GM18499 (cell line): Measurements from ENCODE around the gene ZNF678.
"Not testable (repeated sequence)": the region's sequence is repeated elsewhere in the genome, so short reads cannot be mapped to it uniquely, and the experiment has no call there.

Source experiments
- ATAC-seq: cut with Tn5 transposase; IDR thresholded peaks from one replicate; pipeline ENCODE4 v1.9.1; 2021; ENCODE audit warnings: moderate number of reproducible peaks; ENCODE audit not compliant: insufficient read depth, unreplicated experiment

The ZNF678 gene

DNA sequence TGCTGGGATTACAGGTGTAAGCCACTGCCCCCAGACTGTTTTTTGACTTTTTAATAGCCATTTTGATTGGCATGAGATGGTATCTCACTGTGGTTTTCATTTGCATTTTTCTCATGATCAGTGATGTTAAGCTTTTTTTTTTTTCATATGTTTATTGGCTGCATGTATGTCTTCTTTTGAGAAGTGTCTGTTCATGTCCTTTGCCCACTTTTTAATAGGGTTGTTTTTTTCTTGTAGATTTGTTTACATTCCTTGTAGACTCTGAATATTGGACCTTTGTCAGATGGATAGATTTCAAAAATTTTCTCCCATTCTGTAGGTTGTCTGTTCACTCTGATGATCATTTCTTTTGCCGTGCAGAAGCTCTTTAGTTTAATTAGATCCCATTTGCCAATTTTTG lies 25.4 kb downstream of the ZNF678 start:
- not testable (repeated sequence) for ATAC-seq

- ATAC-seq = not testable (repeated sequence)
Measured at GRCh38 chr1:227589777-227590176, 26.4 kb downstream of the ZNF678 start.

DNA sequence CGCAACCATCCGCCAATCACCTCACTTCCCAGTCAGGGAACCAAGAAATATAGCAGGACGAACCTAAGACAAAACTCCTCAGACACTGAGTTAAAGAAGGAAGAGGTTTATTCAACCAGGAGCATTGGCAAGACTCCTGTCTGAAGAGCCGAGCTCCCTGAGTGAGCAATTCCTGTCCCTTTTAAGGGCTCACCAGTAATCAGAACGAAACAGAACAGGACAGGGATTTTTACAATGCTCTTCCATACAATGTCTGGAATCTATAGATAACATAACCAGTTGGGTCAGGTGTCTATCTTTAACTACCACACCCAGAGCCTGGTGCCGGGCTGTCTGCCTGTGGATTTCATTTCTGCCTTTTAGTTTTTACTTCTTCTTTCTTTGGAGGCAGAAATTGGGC lies 32.9 kb downstream of the ZNF678 start:
- ATAC-seq = not testable (repeated sequence)

GRCh38 chr1:227603327-227603726 lies 40.0 kb downstream of the ZNF678 start:
- no peak for ATAC-seq

DNA sequence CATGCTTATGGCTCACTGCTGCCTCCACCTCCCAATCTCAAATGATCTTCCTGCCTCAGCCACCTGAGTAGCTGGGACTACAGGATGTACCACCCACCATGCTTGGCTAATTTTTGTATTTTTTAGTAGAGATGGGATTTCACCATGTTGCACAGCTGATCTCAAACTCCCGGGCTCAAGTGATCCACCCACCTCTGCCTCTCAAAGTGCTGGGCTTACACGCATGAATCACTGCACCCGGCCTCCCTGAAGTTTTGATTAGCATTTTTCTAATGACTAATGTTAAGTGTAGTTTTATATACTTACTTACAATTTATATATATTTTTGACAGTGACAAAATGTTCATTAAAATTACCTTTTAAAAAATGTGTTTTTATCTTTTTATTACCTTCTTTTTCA lies 41.1 kb downstream of the ZNF678 start:
- no peak for ATAC-seq

- not testable (repeated sequence) for ATAC-seq
Measured at GRCh38 chr1:227606271-227606670, 42.9 kb downstream of the ZNF678 start.

DNA sequence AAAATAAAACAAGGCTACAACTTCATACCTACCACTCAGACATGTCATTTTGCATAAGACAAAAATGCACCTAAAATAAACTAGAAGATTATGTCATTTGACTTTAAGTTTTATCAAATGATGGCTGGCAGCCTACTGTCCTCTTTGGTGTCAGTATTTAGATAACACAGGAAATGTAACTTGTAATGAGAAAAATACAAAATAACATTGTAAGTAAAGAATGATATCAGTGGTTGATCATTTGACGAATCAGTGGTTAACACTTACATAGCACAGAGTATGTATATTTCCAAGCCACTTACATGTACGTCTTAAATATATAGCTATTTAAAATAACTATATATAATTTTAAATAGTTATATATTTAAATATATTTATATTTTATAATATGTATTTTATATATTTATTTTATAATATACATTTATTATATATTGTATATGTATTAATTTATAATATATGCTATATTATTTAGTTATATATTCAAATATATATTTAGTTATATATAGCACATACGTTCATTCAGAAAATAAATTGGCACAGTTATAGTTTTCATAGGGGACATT lies 44.1 kb downstream of the ZNF678 start:
- no peak for ATAC-seq

DNA sequence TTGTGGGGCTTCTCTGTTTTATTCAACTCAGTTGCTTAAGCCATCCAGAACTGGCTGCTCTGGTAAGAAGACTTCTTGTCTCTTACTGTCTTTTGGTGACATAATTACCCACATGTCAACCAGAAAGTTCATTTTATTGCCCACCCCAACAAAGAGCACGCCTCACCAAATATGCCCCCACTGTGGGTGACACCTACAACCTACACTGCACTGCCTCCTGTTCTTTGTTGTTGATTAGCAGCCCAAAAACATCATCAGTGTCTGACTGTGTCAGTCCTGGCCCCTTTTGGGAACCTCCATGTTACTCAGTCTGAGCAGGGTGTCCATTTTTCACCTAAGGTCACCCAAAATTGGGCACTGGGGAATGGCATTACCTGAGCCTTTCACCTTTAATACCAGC lies 49.3 kb downstream of the ZNF678 start:
- no peak for ATAC-seq

GRCh38 chr1:227613526-227613925 lies 50.2 kb downstream of the ZNF678 start:
- ATAC-seq = no peak

DNA sequence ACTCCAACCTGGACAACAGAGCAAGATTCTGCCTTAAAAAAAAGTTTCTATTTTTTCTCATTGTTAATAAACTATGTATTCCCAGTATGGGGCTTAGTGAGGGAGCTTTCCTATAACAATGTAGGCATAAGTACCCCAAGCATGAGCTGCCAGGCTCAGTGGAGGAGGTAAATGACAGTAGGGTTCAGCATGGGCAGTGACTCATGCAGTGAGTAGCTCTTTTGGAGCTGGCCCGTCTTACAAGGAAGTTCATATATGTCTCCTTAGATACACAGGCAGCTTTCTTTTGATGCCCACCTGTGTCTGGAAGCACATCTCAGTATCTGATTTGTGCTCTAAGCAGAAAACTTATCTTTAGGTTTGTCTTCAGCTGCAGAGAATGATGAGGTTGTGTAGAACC lies 57.9 kb downstream of the ZNF678 start:
- no peak for ATAC-seq

DNA sequence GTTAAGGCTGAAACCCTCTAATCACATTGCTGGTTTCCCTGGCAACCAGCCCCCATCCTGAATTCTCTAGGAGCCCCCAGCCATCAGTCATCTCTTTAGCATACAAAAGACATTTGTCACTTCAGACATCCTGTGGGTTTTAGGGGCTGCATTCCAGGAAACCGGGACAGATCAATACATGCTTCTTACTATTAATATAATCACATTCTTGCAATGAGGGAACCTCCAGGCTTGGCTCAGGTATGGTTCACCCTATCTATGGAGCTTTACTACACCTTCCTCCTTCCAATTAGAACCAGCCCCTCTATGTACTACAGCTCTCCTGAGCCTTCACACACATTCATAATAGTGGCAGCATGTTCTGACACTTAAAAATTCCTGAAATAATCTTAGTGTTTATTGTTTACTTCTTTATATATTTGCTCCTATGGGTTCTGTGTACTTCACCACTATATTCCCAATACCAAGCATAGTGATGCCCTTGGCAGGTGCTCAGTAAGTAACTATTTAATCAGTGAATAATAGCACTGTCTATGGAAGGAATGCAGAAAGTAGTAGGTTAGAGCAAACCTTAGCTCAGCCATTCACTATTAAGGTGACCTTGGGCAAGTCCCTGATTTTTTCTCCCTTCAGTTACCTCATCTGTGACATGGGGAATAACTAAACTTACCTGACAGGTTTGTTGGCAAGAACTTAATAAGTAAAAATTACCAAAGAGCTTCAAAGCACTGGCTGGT lies 59.6 kb downstream of the ZNF678 start:
- ATAC-seq = no peak

DNA sequence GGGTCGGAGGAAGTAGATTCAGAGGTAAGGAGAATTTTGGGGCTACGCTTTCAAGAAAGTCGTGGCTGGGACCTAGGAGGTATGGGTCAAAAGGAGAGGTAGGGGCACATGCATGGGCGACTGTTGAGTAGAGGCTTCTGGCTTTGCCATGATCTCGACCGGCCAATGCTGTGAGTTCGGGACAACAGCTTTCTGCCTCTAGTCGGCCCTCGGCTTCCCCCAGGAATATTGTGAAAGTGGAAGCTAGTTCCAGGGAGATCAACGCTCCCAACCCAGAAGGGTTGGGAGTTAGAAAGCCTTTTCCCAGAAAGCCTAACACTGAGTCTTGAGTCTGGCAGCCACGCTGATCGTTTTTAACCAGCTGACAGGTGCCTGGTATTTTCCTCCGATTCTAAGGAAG lies 69.0 kb downstream of the ZNF678 start:
- ATAC-seq = no peak

- ATAC-seq = no peak
Measured at GRCh38 chr1:227635596-227635995, 72.2 kb downstream of the ZNF678 start.

- no peak for ATAC-seq
Measured at GRCh38 chr1:227654431-227654830, 91.1 kb downstream of the ZNF678 start.

DNA sequence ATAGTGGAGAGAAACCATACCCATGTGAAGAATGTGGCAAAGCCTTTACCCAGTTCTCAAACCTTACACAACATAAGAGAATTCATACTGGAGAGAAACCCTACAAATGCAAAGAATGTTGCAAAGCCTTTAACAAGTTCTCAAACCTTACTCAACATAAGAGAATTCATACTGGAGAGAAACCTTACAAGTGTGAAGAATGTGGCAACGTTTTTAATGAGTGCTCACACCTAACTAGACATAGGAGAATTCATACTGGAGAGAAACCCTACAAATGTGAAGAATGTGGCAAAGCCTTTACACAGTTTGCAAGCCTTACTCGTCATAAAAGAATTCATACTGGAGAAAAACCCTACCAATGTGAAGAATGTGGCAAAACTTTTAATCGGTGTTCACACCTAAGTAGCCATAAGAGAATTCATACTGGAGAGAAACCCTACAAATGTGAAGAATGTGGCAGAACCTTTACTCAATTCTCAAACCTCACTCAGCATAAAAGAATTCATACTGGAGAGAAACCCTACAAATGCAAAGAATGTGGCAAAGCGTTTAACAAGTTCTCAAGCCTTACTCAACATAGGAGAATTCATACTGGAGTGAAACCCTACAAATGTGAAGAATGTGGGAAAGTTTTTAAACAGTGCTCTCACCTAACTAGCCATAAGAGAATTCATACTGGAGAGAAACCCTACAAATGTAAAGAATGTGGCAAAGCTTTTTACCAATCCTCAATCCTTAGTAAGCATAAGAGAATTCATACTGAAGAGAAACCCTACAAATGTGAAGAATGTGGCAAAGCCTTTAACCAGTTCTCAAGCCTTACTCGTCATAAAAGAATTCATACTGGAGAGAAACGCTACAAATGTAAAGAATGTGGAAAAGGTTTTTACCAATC lies 91.7 kb downstream of the ZNF678 start:
- no peak for ATAC-seq

- no peak for ATAC-seq
Measured at GRCh38 chr1:227661495-227661894, 98.1 kb downstream of the ZNF678 start.

GRCh38 chr1:227662933-227663332 lies 99.6 kb downstream of the ZNF678 start:
- no peak for ATAC-seq

- no peak for ATAC-seq
Measured at GRCh38 chr1:227666286-227666685, 102.9 kb downstream of the ZNF678 start.

GRCh38 chr1:227673441-227673840 lies 110.1 kb downstream of the ZNF678 start:
- no peak for ATAC-seq

DNA sequence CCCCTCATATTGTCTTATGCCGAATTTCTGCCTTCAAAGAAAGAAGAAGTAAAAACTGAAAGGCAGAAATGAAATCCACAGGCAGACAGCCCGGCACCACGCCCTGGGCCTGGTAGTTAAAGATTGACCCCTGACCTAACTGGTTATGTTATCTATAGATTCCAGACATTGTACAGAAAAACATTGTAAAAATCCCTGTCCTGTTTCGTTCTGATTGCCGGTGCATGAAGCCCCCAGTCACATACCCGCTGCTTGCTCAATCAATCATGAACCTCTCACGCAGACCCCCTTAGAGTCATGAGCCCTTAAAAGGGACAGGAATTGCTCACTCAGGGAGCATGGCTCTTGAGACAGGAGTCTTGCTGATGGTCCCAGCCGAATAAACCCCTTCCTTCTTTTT lies 122.5 kb downstream of the ZNF678 start:
- no peak for ATAC-seq

DNA sequence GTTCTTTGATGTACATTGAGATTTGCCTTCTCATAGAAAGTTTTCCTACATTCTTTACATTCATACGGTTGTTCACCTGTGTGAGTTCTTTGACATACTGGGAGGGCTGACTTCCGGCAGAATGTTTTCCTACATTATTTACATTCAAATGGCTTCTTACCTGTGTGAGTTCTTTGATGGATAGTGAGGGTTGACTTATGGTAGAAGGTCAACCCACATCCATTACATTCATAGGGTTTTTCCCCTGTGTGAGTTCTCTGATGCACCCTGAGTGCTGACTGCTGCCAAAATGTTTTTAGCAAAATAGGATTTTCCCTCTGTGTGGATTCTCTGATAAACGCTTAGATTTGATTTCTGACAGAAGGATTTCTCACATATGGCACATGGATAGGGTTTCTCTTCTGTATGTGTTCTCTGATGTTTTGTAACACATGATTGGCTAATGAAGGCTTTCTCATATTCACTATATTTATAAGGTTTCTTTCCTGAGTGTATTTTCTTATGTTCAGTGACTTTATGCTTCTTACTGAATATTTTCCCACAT lies 134.0 kb downstream of the ZNF678 start:
- no peak for ATAC-seq
